ENCODE measurements around the gene TTC13. TPM values are rescaled to one million over a fixed set of nuclear protein-coding genes. Genes with fewer than 3 reads are reported as not detected.
A peak's percentile ranks its signal among the peaks of the same experiment; 100 is the strongest.
"Not testable (repeated sequence)": the region's sequence is repeated elsewhere in the genome, so short reads cannot be mapped to it uniquely, and the experiment has no call there.

The TTC13 gene
- total RNA-seq (2014; rRNA removed; shearing (Covaris generic)), result 30.2 and 36.2 TPM in 2 replicates

- peak; percentile 99 for DNase-seq (ENCODE audit: low spot score)
These were observed at the start of gene TTC13, which contains the start of gene ARV1 for GRCh38 chr1:230978491-230979388. TSS of gene TTC13 (minus strand) at chr1:230978861. CDS start at chr1:230978830, 31 bp downstream. TSS of gene ARV1 (plus strand) at chr1:230979094. CDS start at chr1:230979106, 12 bp downstream.

- no peak for DNase-seq (ENCODE audit: low spot score)
These were observed 49.3 kb upstream of the TTC13 start for GRCh38 chr1:231027971-231028370.

GRCh38 chr1:231027136-231027925, 48.7 kb upstream of the TTC13 start:
- DNase-seq (ENCODE audit: low spot score), result no peak

- no peak for DNase-seq (ENCODE audit: low spot score)
These were observed 47.9 kb upstream of the TTC13 start for GRCh38 chr1:231026576-231026975.

GRCh38 chr1:231023150-231023549, 44.5 kb upstream of the TTC13 start:
- no peak for DNase-seq (ENCODE audit: low spot score)

- DNase-seq (ENCODE audit: low spot score), result not testable (repeated sequence)
These were observed 43.9 kb upstream of the TTC13 start for GRCh38 chr1:231022543-231022942.

- DNase-seq (ENCODE audit: low spot score), result no peak
These were observed 42.9 kb upstream of the TTC13 start for GRCh38 chr1:231021540-231022031.

GRCh38 chr1:231020816-231021215, 42.2 kb upstream of the TTC13 start:
- DNase-seq (ENCODE audit: low spot score), result peak; percentile 16

GRCh38 chr1:231020139-231020601, 41.5 kb upstream of the TTC13 start:
- DNase-seq (ENCODE audit: low spot score), result peak; percentile 78

- DNase-seq (ENCODE audit: low spot score), result no peak
These were observed 41.0 kb upstream of the TTC13 start for GRCh38 chr1:231019711-231020110.

GRCh38 chr1:231016966-231017365, 38.3 kb upstream of the TTC13 start:
- no peak for DNase-seq (ENCODE audit: low spot score)

GRCh38 chr1:231016234-231016633, 37.6 kb upstream of the TTC13 start:
- DNase-seq (ENCODE audit: low spot score), result no peak

GRCh38 chr1:231013391-231014015, 34.8 kb upstream of the TTC13 start:
- no peak for DNase-seq (ENCODE audit: low spot score)

- DNase-seq (ENCODE audit: low spot score), result no peak
These were observed 33.3 kb upstream of the TTC13 start for GRCh38 chr1:231011963-231012362.

GRCh38 chr1:231011360-231011759, 32.7 kb upstream of the TTC13 start:
- no peak for DNase-seq (ENCODE audit: low spot score)

- not testable (repeated sequence) for DNase-seq (ENCODE audit: low spot score)
These were observed 28.9 kb upstream of the TTC13 start for GRCh38 chr1:231007535-231007934.

GRCh38 chr1:231001892-231002291, 23.2 kb upstream of the TTC13 start:
- DNase-seq (ENCODE audit: low spot score), result no peak

- DNase-seq (ENCODE audit: low spot score), result no peak
These were observed 22.0 kb upstream of the TTC13 start for GRCh38 chr1:231000639-231001038.

- DNase-seq (ENCODE audit: low spot score), result no peak
These were observed 21.5 kb upstream of the TTC13 start for GRCh38 chr1:231000201-231000600.

- no peak for DNase-seq (ENCODE audit: low spot score)
These were observed 16.2 kb upstream of the TTC13 start for GRCh38 chr1:230994860-230995259.

GRCh38 chr1:230992100-230992774, 13.6 kb upstream of the TTC13 start:
- no peak for DNase-seq (ENCODE audit: low spot score)
